A549 (cell line): ENCODE data around the gene TMCO4.

Source experiments
- CEBPB ChIP-seq, 2 experiments: fragments of >200 bp in 1 of 2; sonication (Bioruptor Twin) in 1 of 2; formaldehyde crosslinking in 1 of 2; IDR thresholded peaks; 2 replicates each; pipeline ENCODE4 v1.6.1; 2012 to 2016
- EHF ChIP-seq: fragments of 250-450 bp; sonication (Bioruptor Pico); IDR thresholded peaks from 2 replicates; pipeline ENCODE4 v1.5.0; 2020; ENCODE audit warnings: mild to moderate bottlenecking
- EP300 ChIP-seq, 2 experiments: fragments of >200 bp; sonication (Bioruptor Twin); formaldehyde crosslinking; IDR thresholded peaks; 2 replicates in 1 of 2; 3 replicates in 1 of 2; pipeline ENCODE4 v1.6.1; 2016 to 2017
- HDAC2 ChIP-seq: fragments of 200-600 bp; sonication (generic); IDR thresholded peaks from 2 replicates; pipeline ENCODE4 v1.6.1; 2016
- POLR2A ChIP-seq: IDR thresholded peaks from 2 replicates; pipeline ENCODE4 v1.6.1; 2012; ENCODE audit warnings: mild to moderate bottlenecking, low read length
- TF ChIP-seq, protein P1 (sequence below): IDR thresholded peaks from 2 replicates; pipeline ENCODE4 v1.6.1; 2012; ENCODE audit warnings: low read depth, borderline replicate concordance
- TF ChIP-seq, protein P2 (sequence below): fragments of 200-600 bp; sonication (generic); IDR thresholded peaks from 2 replicates; pipeline ENCODE4 v1.6.1; 2016; ENCODE audit warnings: antibody characterized with exemption, mild to moderate bottlenecking, moderate library complexity
- TF ChIP-seq, protein P3 (sequence below): fragments of >200 bp; sonication (Bioruptor Twin); formaldehyde crosslinking; IDR thresholded peaks from 3 replicates; pipeline ENCODE4 v1.5.1; 2016

DNA sequence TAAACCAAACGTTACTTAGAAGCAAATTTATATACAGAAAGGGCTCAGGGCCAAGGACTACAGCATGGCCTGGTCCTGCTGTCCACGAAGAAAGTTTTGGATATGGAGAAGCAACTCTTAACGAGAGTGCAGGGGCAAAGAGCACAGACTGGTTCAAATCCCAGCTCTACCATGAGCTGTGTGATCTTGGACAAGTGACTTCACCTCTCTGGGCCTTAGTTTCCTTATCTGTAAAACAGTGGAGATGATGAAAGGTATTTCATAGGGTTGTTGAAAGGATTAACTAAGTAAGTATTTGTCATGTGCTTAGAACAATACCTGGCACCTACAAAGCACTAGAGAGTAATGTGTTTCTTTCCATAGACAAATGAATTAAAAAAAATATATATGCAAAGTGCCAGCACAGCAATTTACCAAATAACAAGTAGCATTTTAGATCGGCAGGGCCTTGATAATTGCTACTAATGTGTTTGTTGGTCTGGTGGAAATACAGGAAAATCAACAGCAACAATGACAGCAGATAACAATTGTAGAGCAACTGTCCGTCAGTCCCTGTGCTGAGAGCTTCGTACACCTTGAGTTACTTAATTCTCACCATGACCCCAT lies 25.4 kb downstream of the TMCO4 start:
- TF ChIP-seq, protein P1, sequence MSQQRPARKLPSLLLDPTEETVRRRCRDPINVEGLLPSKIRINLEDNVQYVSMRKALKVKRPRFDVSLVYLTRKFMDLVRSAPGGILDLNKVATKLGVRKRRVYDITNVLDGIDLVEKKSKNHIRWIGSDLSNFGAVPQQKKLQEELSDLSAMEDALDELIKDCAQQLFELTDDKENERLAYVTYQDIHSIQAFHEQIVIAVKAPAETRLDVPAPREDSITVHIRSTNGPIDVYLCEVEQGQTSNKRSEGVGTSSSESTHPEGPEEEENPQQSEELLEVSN: no peak
- TF ChIP-seq, protein P2, sequence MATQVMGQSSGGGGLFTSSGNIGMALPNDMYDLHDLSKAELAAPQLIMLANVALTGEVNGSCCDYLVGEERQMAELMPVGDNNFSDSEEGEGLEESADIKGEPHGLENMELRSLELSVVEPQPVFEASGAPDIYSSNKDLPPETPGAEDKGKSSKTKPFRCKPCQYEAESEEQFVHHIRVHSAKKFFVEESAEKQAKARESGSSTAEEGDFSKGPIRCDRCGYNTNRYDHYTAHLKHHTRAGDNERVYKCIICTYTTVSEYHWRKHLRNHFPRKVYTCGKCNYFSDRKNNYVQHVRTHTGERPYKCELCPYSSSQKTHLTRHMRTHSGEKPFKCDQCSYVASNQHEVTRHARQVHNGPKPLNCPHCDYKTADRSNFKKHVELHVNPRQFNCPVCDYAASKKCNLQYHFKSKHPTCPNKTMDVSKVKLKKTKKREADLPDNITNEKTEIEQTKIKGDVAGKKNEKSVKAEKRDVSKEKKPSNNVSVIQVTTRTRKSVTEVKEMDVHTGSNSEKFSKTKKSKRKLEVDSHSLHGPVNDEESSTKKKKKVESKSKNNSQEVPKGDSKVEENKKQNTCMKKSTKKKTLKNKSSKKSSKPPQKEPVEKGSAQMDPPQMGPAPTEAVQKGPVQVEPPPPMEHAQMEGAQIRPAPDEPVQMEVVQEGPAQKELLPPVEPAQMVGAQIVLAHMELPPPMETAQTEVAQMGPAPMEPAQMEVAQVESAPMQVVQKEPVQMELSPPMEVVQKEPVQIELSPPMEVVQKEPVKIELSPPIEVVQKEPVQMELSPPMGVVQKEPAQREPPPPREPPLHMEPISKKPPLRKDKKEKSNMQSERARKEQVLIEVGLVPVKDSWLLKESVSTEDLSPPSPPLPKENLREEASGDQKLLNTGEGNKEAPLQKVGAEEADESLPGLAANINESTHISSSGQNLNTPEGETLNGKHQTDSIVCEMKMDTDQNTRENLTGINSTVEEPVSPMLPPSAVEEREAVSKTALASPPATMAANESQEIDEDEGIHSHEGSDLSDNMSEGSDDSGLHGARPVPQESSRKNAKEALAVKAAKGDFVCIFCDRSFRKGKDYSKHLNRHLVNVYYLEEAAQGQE: no peak
- TF ChIP-seq, protein P3, sequence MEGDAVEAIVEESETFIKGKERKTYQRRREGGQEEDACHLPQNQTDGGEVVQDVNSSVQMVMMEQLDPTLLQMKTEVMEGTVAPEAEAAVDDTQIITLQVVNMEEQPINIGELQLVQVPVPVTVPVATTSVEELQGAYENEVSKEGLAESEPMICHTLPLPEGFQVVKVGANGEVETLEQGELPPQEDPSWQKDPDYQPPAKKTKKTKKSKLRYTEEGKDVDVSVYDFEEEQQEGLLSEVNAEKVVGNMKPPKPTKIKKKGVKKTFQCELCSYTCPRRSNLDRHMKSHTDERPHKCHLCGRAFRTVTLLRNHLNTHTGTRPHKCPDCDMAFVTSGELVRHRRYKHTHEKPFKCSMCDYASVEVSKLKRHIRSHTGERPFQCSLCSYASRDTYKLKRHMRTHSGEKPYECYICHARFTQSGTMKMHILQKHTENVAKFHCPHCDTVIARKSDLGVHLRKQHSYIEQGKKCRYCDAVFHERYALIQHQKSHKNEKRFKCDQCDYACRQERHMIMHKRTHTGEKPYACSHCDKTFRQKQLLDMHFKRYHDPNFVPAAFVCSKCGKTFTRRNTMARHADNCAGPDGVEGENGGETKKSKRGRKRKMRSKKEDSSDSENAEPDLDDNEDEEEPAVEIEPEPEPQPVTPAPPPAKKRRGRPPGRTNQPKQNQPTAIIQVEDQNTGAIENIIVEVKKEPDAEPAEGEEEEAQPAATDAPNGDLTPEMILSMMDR: no peak
- TF ChIP-seq EHF (CRISPR knock-in tag) (no peak), CEBPB (IDR thresholded peaks at IDR 0.05) (no peak), HDAC2 (no peak), EP300 (IDR thresholded peaks at IDR 0.05) (no peak), POLR2A (no peak)
